GM12891 (cell line): Measurements from ENCODE around the gene AIMP1.
"Not testable (repeated sequence)": the region's sequence is repeated elsewhere in the genome, so short reads cannot be mapped to it uniquely, and the experiment has no call there.

Source experiments
- POLR2A ChIP-seq: IDR thresholded peaks from 2 replicates; pipeline ENCODE4 v1.6.1; 2011; ENCODE audit warnings: low read depth, low read length, control low read depth
- POLR2AphosphoS5 ChIP-seq: IDR thresholded peaks from 2 replicates; pipeline ENCODE4 v1.6.1; 2011; ENCODE audit warnings: low read depth, low read length, control low read depth
- SPI1 ChIP-seq: IDR thresholded peaks from 2 replicates; pipeline ENCODE4 v1.6.1; 2011; ENCODE audit warnings: low read depth, low read length, control low read depth
- TAF1 ChIP-seq: IDR thresholded peaks from 2 replicates; pipeline ENCODE4 v1.6.1; 2011; ENCODE audit warnings: low read depth, low read length, control low read depth

DNA sequence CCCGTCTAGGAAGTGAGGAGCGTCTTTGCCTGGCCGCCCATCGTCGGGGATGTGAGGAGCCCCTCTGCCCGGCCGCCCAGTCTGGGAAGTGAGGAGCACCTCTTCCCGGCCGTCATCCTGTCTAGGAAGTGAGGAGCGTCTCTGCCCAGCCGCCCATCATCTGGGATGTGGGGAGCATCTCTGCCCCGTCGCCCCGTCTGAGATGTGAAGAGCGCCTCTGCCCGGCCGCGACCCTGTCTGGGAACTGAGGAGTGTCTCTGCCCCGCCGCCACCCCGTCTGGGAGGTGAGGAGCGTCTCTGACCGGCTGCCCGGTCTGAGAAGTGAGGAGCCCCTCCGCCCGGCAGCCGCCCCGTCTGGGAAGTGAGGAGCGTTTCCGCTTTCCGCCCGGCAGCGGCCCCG lies 4.8 kb downstream of the AIMP1 start:
- not testable (repeated sequence) for TF ChIP-seq POLR2A, TAF1, POLR2AphosphoS5, SPI1
